ENCODE data around the gene CDH22.

The CDH22 gene

DNA sequence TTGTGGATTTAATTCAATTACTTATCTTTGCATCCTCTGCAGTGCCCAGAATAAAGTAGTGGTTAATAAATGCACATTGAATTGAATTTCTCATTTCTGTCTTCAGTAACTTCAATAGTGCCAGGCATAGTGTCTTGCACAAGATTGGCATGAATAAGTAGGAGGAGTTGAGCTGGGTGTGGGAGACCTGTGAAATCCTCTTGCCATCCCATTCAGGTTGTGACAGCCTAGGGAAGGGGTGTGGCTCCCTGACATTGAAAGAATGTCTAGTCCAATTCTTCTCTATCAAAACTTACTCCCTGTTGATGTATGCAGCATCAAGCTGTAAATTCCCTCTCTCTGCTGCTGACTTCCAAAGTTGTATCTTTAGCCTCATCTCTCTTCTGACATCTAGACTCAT is 73.2 kb downstream of the CDH22 start:
- DNase-seq, result no peak

DNA sequence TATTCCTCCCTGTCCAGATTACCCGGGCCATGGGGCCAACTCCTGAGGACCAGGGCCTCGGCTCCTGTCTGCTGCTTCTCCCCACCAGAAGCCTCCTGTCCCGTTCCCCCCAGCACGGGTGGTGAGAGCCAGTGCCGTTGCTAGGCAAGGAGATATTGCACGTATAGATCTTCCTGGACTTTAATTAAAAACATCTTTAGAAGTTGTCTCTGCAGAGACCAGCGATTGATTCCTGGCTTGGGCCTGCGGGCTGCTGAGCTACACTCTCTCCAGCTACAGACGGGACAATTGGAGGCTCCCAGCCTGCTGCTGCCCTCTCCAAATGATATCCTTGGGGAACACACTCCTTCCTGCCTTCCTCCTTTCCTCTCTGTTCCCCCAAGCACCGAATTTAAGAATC is 74.6 kb downstream of the CDH22 start:
- DNase-seq, result no peak

DNA sequence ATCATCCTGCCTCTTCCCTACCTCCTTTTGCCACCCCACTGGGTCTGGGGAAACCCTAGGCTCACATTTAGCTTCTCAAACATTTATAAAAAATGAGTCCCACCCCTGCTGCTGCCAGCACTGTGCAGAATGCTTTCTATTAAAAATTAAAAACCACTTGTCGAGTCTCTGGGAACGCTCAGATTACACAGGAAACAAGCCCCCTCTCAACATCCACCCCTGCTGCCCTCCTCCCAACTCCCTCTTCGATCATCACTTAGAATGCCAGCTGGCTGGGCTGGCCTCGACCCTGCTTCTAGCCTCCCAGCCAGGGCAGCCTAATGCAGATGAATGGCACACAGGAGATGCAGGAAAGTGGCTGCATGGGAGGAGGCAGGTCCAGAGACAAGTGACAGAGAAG is 75.8 kb downstream of the CDH22 start:
- DNase-seq, result peak; percentile 68 to 77

DNA sequence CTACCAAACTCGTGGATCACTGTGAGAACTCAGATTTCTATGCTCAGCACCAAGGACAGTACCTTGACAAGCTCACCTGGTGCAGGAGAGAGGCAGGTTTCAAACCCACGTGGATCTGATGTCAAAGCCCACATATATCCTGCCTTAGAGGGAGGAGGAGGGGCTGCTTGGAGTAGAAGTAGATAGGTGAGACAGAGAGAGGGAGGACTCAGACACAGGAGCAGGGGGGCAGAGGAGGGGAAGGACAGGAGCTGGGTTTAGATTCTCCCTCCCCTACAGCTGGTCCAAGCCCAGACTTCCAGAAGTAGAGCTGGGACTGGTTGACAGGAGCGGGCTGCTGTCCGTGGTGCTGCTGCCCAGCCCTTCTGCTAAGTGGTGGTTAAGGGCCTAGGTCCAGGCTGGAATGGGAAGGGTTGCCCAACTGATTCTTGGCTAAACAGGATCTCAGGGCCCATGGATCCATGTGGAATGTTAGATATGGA is 77.5 kb downstream of the CDH22 start:
- no peak for DNase-seq

DNA sequence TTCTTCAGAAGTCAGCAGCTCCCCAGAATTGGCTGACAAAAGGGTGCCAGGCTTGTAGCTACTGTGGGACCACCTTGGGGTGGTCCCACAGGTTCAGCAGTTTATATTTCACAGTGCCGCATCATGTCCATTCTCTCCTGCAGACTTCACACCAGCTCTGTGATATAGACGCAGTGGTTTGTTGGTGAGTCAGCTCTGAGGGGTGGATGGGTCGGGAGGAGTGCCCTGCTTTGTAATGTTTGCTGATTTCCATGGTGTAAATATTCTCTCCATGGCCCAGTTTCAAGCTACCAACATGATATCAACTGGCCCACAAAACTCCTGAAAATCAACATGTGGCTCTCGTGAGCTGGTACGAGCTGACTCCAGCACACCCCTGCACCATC is 78.2 kb downstream of the CDH22 start:
- DNase-seq, result no peak

DNA sequence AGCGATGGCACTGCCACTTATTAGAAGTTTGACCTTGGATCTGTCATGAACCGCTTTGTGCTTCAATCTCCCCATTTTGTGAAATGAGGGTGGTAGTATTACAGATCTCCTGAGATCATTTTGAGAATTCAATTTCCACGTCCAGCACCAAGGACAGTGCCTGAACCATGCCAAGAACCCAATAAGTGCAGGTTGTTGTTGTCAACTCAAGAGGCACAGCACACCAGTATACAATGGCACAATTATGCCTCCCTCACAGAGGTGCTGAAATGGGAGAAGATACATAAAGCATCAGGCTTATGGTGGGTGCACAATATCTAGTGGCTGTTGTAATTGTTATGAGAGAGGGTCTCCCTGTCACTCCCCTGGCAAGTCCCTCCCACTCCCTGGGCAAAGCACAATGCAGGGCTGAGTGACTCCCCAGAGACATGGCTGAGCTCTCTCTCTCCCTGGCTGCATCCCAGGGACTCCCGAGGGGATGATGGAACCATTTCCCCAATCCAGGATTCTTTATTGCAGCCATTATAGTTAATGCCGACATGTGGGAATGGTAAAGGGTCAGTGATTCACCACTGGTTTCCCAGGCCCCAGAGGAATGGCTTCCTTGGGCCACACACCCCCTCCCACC is 78.7 kb downstream of the CDH22 start:
- no peak for DNase-seq

DNA sequence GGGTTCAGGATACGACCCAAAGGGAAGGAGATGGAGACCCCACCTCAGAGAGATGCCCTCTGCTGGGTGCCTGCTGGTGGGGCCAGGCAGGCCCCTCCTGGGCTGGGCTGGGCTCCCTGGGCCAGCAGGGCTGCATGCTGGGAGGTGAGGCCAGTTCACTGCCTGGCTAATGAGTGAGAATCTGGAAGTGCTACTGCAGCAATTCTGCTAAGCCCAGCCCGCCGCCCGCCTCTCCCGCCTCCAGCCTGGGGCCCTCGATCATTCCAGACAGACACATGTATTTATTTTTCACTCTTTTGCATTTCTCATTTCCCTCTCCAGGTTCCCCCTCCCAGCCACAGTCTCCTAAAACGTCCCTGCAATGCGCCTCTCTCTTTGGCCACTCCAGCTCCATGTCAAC is 79.6 kb downstream of the CDH22 start:
- no peak for DNase-seq

DNA sequence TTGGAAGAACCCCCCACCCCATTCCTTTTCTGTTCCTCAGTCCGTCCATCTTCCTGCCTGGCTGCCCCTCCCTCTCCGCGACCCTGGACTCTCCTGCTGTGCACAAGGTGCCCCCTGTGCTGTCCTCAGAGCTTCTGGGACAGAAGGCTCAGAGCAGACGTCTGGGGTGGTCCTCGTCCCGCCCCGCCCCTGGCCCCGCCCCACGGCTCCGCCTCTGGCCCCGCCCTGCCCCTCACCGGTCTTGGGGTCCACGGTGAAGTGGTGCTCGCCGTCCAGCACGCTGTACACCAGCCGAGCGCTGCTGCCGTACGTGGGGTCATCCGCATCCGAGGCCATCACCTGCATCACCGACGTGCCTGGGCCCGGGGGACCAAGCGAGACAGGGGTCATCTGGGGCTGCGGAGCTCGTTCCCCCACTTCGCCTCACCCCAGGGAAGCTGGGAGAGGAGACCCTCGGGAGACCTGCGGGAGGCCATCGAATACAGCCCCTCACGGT is 81.0 kb downstream of the CDH22 start:
- no peak for DNase-seq

DNA sequence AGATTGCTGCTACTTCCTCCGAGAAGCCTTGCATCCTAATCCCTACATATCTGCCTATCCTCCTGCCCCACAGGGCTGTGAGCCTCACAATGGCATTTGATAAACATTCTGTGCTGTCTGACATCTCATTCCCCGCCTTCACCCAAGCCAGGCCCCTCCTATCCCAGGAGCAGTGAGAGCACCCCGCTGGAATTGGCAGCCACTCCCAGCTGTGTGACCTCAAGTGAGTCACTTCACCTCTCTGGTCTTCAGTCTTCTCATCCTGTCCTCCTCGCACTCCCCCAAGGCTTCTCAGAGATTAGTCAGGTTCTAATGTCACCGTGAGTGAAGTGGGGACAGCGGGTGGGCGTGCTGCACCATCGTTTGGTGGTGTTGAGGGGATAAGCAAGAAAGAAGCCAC is 81.7 kb downstream of the CDH22 start:
- no peak for DNase-seq

DNA sequence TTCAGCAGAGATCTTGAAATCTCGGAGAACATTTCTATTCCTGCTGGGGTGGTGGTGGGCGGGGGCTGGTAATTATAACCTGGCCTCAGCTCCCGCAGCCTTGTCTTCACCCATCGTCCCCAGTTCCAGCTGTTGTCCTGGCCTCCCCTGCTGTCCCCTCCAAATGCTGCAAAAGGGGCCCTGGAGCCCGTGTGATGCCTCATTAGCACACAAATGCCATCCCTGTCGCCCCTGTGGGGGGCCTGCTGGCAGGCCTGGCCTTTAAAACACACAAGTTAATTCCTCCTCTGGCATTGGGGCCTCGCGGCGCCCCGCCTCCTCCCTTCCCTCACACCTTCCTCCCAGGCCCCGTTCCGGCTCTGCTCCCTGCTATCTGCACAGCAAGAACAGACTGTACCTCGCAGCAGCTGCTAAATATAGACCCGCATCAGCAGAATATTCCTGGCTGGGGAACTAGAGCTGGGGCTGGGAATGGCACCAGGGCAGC is 85.7 kb downstream of the CDH22 start:
- DNase-seq, result no peak

DNA sequence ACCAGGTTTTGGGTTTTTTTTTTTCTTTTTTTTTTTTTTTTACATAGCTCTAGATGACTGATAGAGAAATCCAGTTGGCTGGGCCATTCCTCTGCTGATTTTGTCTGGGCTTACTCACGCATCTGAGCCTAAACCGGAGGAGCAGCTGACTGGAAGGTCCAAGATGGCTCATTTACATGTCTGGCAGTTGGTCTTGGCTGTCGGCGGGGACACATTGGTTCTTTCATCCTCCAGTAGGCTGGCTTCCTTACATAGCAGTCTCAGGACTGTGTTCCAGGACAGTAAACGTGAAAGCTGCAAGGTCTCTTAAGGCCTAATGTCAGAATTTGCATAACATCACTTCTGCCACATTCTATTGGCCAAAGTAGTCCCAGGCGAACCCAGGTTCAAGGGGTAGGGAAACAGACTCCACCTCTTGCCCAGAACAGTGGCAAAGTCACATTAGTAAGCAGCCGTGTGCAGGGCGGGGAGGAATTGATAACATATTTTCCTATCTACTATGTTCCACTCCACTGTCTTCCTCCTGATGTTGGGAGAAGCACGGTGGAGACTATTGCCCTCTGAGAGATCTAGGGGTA is 87.0 kb downstream of the CDH22 start:
- peak; percentile 57 to 60 for DNase-seq

DNA sequence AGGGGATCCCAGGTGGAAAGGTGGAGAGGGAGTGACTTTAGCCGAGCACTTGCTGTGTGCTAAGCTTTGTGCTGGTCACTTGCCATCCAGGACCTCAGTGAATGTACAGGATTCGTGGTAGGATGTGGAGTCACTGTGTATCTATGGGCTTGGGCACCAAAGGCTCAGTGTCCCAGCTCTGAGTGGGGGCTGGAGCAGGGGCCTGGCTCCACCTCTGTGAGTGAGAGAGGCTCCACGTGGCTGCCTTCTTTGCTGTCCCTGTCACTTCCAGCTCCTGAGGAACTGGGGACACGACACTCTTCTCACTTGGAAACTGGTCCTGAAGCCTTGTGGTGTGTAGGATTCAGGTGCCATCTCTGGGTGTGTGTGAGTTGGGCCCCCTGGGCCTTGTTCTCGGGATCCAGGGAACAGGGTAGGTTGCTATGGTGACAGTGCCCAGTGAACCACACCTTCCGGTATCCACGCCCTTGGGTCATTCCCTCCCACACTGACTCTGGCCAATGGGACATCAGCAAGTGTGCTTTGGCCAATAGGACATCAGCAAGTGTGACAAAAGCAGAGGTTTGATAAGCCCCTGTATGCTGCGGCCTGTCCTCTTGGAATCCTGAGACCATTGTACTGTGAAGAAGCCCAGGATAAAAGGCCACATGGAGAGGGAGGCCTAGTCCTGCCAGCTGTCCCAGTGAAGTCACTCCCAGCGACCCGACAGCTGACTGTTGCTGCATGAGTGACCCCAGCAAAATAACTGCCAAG is 87.7 kb downstream of the CDH22 start:
- peak; percentile 97 to 99 for DNase-seq

DNA sequence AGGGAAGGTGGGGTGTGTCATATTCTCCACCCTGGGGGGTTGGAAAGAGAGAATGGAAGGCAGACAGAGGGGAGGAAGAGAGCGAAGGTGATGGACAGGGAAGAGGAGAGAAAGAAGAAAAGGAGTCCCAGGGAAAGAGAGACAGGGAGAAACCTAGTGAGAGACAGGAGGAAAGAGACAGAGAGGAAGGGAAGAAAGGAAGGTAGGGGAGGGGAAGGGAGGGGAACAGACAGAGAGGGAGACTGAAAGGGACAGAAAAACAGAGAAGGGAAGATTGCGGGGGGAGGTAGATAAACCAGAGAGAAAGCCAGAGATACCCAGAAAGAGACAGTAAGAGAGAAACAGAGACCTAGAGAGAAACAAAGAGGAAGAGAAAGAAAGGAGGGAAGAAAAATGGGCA is 88.4 kb downstream of the CDH22 start:
- no peak for DNase-seq

DNA sequence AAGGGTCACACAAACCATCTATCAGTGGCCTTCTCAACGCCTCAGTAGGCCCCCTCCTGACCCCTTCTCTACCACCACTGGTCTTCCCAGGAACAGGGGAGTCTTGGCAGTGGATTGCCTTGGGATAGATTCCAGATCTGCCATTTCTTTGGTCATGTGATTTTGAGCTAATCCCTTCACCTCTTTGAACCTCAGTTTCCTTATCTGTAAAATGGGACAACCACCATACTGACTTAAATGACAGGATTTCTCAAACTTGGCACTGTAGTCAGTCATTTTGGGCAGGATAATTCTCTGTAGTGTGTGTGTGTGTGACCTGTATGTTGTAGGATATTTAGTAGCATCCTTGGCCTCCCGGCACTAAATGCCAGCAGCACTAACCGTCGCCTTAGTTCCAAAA is 89.1 kb downstream of the CDH22 start:
- no peak for DNase-seq

DNA sequence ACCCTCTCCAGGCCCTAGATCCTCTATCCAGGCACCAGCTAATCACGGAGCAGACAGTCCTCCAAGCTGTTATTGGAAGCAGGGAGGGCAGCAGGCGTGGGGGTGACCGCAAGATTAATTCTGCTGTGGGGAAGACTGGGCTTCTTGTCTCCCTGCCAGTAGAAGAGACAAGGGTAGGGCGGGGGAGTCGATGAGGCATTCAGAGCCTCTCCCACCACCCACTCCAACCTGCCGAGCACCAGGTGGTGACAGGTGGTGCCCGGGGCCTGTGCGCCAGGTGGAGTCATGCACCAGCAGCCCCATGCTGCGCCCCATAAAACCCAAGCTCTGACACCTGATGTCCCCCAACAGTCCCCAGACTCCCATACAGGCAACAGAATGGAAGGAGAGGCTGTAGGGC is 89.6 kb downstream of the CDH22 start:
- peak in 1 of 2 experiments; percentile 59 for DNase-seq

DNA sequence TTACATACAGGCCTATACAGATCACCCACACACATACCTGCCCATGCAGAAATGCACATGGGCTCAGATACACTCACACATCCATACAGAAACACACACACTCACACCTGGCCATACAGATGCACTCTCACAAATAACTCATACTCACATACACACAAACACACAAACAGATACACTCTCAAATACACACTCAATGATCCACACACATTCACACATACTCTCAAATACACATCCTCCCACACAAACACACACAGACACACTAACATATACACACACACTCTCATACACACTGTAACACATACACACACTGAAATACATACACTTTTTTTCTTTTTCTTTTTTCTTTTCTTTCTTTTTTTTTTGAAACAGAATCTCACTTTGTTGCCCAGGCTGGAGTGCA is 90.7 kb downstream of the CDH22 start:
- no peak for DNase-seq

DNA sequence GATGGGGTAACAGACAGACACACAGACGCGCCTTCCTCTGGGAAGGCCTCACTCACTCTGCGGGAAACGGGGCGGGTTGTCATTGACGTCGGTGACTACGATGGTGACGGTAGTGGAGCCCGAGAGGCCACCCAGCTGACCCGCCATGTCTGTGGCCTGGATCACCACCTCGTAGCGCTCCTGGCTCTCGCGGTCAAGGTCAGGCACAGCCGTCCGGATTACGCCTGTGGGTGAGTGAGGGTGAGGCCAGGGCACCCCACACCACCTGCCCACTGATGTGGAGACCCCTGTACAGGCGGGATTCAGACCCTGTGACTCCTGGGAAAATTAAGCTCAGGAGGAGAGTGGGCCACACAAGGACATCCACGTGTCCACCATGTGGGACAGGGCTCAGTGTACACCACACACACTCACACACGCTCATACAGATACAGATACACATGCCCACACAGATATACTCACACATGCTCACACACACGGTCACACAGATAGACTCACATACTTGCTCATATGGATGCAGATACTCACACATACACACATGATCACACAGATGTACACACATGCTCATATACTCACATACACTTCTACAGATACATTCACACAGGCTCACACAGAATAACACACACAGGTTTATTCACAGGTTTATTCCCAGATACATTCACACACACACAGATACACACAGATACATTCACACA is 91.4 kb downstream of the CDH22 start:
- no peak for DNase-seq

DNA sequence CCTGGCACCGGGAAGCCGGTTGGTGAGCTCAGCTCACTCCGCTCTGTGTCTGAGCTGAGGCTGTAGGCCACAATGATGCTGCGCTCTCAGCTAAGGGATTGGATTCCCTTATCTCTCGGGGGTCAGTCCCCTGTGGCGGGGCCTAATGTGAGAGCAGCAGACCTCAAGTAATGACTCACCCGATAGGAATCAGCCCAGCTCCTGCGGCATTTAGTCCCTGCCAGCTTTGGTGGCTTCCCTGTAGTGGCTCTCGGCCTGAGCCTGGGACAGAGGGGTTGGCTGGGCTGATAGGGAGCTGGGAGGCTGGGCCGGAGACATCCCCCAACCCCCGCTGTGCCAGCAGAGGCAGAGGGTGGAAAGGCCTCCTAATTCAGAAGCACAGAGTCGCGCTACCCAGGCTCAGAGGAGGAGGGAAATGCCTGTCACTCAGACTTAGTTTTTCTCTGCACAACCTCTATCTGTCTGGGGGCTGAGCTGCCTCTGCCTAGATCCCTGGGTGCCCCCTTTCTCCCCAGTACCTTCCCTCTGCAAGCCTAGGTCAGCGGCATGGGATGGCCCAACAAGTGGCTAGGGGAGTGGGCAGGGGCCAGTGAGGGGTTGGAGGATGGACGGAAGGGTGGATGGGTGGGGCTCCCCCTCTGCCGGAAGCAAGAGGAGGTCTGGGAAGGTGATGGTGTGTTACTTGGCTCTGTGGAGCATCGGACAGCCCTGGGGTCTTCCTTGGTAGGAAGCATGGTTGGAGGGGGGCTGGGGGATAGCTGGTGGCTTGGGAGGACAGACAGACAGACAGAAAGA is 92.2 kb downstream of the CDH22 start:
- DNase-seq, result no peak

DNA sequence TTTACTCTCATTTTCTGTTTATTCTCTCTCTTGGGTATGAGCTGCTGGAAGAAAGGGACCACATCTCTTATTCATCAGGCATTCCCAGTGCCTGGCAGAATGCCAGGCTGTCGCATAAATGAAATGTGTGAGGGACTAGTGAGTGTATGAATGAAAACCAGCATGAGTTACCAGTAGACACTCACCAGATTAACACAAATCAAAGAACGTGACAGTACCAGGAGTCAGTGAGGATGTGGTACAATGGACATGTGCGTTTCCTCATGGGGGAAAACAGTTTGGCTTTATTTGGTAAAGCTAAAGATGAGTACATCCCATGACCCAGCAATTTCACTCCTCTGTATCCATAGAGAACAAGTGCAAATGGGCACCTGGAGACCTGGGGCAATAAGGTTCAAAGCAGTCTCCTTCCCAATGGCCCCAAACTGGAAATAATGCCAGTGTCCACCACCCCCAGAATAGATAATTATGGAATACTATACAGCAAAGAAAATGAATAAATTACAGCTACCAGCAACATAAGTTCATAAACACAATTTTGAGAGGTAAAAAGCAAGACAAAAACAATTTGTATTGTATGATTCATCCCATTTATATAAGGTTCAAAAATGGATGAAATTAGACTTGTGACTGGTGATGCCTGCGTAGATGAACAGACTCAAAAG is 93.3 kb downstream of the CDH22 start:
- peak in 1 of 2 experiments; percentile 26 for DNase-seq

DNA sequence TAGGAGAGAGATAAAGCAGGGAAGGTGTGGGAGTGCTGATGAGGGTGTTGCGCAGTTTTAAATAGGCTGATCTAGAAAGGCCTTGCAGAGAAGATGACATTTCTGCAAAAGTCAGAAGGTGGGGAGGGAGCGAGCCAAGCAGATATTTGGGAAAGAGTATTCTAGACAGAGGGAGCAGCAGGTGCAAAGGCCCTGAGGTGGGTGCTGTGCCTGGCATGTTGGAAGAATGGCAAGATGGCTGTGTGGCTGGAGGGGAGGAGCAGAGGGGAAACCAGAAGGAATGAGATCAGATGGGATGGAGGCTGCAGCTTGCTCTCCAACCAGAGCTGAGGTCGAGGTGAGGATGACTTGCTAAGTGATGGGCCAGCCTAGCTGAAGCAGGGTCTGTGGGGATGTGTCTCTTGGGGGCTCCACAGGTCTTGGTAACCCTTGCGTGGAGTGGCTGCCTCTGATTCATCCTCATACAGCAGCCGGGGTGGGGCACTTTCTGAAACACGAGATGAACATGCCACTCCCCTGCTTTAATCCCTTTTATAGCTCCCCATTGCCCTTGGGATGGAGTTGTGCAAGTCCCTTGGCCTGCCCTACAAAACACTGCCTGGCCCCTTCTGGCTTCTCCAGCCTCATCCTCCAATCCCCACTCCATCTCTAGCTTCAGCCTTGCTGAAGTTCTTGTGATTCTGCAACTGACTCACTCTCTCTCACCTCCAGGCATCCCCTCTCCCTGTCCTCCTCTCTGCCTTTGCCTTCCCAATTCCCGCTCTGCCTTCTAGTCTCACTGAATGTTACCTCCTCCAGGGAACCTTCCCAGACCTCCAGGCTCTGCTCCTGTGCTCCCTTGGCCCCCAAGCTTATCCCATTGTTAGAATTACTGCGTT is 94.1 kb downstream of the CDH22 start:
- DNase-seq, result peak; percentile 33 to 63

DNA sequence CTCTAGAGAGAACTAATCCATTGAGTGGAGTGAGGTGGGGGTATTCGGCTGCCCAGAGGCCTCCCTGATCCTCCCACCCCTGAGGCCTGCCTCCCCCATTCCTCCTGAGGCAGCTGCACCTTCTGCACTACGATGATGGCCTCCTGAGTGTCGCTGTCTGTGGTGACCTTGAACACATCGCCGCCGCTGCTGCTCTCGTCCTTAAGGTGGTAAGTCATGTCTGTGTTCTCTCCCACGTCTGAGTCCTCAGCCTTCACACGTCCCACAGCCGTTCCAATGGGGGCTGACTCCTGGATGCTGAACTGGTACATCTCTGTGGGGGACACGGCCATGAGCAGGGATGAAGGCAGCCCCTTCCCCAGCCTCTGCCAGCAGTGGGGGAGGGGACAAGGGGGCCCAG is 95.4 kb downstream of the CDH22 start:
- DNase-seq, result no peak
